Peyer's patch (tissue), 4 donors: Measurements from ENCODE around the gene PLAC8. TPM values are rescaled to one million over a fixed set of nuclear protein-coding genes. Genes with fewer than 3 reads are reported as not detected.
A peak's percentile ranks its signal among the peaks of the same experiment; 100 is the strongest.

Experiments
- DNase-seq, 3 donors: peaks; one replicate each; pipeline ENCODE4 v3.0.0-alpha.2; 2017 to 2019
- H3K27ac ChIP-seq, 4 donors: fragments of 200-600 bp; sonication (generic); one replicate each; pipeline ENCODE4 v1.5.1; 2016 to 2019
- H3K27me3 ChIP-seq, 2 donors: fragments of 200-600 bp; sonication (generic); one replicate each; pipeline ENCODE4 v1.5.1; 2019
- H3K36me3 ChIP-seq, 3 donors: fragments of 200-600 bp; sonication (generic); one replicate each; pipeline ENCODE4 v1.5.1; 2016 to 2019
- H3K4me1 ChIP-seq, 4 donors: fragments of 200-600 bp; sonication (generic); one replicate each; pipeline ENCODE4 v1.5.1; 2016 to 2019
- H3K4me3 ChIP-seq, 4 donors: fragments of 200-600 bp; sonication (generic); 1 replicate in 3 of 4; 2 replicates in 1 of 4; pipeline ENCODE4 v1.5.1; 2016 to 2019; ENCODE audit warnings: mild to moderate bottlenecking in 1 of 4
- H3K9me3 ChIP-seq, 4 donors: fragments of 200-600 bp; sonication (generic); one replicate each; pipeline ENCODE4 v1.5.1; 2016 to 2019; ENCODE audit warnings: mild to moderate bottlenecking in 1 of 4
- POLR2A ChIP-seq, 2 donors: fragments of 450-650 bp; IDR thresholded peaks; one replicate each; pipeline ENCODE4 v1.5.1; 2017; ENCODE audit warnings: antibody characterized with exemption in 2 of 2, mild to moderate bottlenecking in 2 of 2, moderate library complexity in 2 of 2
- total RNA-seq, 4 donors: library from RNA; depleted of rRNA; stranded (reverse); fragments of >200 nt; gene quantifications; one replicate each; pipeline ENCODE4 v1.1.0, GENCODE V29; 2016
- TF ChIP-seq, protein P1 (sequence below), 6 experiments: fragments of 450-650 bp in 4 of 6; fragments of 200-600 bp in 2 of 6; sonication (generic) in 1 of 6; IDR thresholded peaks; one replicate each; pipeline ENCODE4 v1.5.1; 2017 to 2019; ENCODE audit warnings: antibody characterized with exemption in 6 of 6, mild to moderate bottlenecking in 3 of 6, moderate library complexity in 1 of 6

The PLAC8 gene
- total RNA-seq, 4 donors from 2014 or later = 36.3 to 148 (median 107) TPM

DNA sequence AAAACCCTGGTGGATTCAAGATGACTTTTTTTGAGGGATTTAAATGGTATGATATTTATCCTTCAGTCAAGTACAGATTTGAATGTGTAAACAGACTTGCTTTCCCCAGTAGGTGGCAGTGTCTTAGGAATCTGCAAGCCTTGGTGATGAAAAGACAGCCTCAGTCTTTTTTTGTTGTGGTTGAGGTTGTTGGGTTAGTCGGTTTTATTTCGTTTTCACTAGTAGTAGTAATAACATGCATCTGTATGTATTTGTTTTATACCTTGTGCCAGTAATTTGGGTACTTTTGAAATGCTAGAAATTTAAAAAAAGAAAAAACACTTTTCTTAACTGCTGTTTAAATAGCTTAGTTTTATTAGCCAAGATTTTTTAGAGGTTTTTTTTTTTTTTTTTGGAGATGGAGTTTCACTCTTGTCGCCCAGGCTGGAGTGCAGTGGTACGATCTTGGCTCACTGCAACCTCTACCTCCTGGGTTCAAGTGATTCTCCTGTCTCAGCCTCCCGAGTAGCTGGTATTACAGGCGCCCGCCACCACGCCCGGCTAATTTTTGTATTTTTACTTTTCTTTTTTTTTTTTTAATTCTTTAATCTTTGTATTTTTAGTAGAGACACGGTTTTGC lies 40.3 kb downstream of the PLAC8 start:
- peak in 2 of 3 donors; percentile 42 to 68 for DNase-seq
- TF ChIP-seq POLR2A (IDR thresholded peaks at IDR 0.05) = no peak
- TF ChIP-seq, protein P1, sequence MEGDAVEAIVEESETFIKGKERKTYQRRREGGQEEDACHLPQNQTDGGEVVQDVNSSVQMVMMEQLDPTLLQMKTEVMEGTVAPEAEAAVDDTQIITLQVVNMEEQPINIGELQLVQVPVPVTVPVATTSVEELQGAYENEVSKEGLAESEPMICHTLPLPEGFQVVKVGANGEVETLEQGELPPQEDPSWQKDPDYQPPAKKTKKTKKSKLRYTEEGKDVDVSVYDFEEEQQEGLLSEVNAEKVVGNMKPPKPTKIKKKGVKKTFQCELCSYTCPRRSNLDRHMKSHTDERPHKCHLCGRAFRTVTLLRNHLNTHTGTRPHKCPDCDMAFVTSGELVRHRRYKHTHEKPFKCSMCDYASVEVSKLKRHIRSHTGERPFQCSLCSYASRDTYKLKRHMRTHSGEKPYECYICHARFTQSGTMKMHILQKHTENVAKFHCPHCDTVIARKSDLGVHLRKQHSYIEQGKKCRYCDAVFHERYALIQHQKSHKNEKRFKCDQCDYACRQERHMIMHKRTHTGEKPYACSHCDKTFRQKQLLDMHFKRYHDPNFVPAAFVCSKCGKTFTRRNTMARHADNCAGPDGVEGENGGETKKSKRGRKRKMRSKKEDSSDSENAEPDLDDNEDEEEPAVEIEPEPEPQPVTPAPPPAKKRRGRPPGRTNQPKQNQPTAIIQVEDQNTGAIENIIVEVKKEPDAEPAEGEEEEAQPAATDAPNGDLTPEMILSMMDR (IDR thresholded peaks at IDR 0.05) = peak; percentile 68 to 90 (median 88)
- H3K4me3 ChIP-seq = no peak overlapping the region
- no peaks in the 10 kb centered on the region for H3K27me3 ChIP-seq
- H3K9me3 ChIP-seq = no peaks in the 10 kb centered on the region
- H3K27ac ChIP-seq = no peak overlapping the region
- H3K36me3 ChIP-seq = peaks cover 0 to 36% (median 0%) of the 10 kb centered on the region in 3 donors
- H3K4me1 ChIP-seq = no peaks in the 10 kb centered on the region

DNA sequence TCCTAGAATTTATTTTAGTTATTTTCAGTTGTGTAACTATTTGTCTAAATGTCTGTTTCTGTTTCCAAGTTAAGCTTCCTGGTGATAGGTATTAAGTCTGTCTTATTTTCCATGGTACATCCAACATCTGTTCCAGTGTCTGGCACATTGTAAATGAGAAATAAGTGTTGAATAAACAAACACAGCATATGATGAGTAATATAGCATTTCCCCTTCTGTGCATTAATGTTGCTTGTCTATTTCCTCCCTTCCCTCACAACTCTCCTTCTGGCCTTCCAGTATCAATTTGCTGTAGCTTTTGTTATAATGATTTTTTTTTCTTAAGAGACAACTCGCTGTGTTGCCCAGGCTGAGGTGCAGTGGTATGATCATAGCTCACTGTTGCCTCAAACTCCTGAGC lies 43.4 kb downstream of the PLAC8 start:
- H3K9me3 ChIP-seq = no peaks in the 10 kb centered on the region
- DNase-seq = no peak
- H3K4me3 ChIP-seq = no peak overlapping the region
- no peaks in the 10 kb centered on the region for H3K4me1 ChIP-seq
- no peak overlapping the region for H3K27ac ChIP-seq
- no peaks in the 10 kb centered on the region for H3K27me3 ChIP-seq
- TF ChIP-seq POLR2A (IDR thresholded peaks at IDR 0.05) = no peak
- TF ChIP-seq, protein P1 (IDR thresholded peaks at IDR 0.05) = no peak
- H3K36me3 ChIP-seq = peaks cover 0 to 57% (median 0%) of the 10 kb centered on the region in 3 donors

DNA sequence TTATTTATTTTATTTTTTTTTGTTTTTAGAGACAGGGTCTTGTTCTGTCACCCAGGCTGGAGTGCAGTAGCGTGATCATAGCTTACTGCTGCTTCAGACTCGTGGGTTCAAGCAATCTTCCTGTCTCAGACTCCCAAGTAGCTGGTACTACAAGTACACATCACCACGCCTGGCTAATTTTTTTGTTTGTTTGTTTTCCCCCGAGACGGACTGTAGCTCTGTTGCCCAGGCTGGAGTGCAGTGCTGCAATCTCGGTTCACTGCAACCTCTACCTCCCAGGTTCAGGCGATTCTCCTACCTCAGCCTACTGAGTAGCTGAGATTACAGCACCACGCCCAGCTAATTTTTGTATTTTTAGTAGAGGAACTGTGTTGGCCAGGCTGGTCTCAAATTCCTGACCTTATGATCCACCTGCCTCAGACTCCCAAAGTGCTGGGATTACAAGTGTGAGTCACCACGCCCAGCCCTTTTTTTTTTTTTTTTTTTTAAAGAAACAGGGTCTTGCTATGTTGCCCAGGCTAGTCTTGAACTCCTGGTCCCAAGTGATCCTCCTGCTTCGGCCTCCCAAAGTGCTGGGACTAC lies 47.4 kb downstream of the PLAC8 start:
- Histone ChIP-seq H3K27ac (no peak overlapping the region), H3K27me3 (no peaks in the 10 kb centered on the region), H3K36me3 (peaks cover 0 to 63% (median 0%) of the 10 kb centered on the region in 3 donors), H3K4me1 (no peaks in the 10 kb centered on the region), H3K4me3 (no peak overlapping the region), H3K9me3 (no peaks in the 10 kb centered on the region)
- TF ChIP-seq POLR2A (IDR thresholded peaks at IDR 0.05) = no peak
- TF ChIP-seq, protein P1 (IDR thresholded peaks at IDR 0.05) = no peak
- DNase-seq = no peak

DNA sequence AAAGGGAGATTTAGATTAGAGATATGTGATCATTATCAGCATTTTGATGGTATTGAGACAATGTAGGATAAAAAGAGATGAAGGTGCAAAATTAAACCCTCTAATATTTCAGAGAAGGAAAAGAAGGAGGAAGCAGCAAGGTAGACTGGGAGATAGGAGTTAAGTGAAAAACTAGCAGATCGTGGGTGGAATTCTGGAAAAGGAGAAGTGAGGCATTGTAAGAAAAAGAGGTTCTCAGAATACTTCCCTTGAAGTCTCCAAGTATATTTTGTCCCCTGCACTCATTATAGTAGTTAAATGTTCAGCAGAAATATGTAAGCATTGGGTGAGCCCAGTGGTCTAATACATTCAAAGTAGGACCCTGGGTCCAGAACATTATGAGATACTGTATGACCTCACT lies 49.3 kb downstream of the PLAC8 start:
- DNase-seq = no peak
- Histone ChIP-seq H3K9me3 (no peaks in the 10 kb centered on the region), H3K4me1 (no peaks in the 10 kb centered on the region), H3K27me3 (no peaks in the 10 kb centered on the region), H3K27ac (no peak overlapping the region), H3K36me3 (peaks cover 0 to 68% (median 0%) of the 10 kb centered on the region in 3 donors), H3K4me3 (no peak overlapping the region)
- TF ChIP-seq, protein P1 (IDR thresholded peaks at IDR 0.05) = no peak
- TF ChIP-seq POLR2A (IDR thresholded peaks at IDR 0.05) = no peak

DNA sequence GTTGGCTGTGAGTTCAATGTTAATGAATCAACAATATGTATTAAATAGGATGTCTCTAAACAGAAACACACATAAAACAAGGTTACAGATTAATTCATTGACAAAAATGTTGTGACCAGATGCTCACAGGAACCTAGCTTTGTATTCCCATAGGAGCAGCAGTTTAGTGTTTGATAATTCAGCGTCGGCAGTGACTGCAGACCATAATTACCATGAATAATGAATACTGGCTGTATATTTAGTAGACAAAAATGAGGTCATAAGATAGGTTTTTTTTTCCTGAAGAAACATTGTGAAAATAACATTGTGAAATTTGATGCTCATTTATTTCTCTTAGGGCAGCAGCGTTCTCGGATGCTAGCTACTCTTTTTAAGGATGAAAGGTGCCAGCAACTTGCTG lies 51.8 kb downstream of the PLAC8 start:
- DNase-seq = no peak
- Histone ChIP-seq H3K27me3 (no peaks in the 10 kb centered on the region), H3K4me1 (no peaks in the 10 kb centered on the region), H3K4me3 (no peak overlapping the region), H3K27ac (no peak overlapping the region), H3K9me3 (no peaks in the 10 kb centered on the region), H3K36me3 (peaks cover 0 to 74% (median 0%) of the 10 kb centered on the region in 3 donors)
- TF ChIP-seq POLR2A (IDR thresholded peaks at IDR 0.05) = no peak
- TF ChIP-seq, protein P1 (IDR thresholded peaks at IDR 0.05) = no peak
